ENCODE results near the gene CPS1.

Gene CPS1

DNA sequence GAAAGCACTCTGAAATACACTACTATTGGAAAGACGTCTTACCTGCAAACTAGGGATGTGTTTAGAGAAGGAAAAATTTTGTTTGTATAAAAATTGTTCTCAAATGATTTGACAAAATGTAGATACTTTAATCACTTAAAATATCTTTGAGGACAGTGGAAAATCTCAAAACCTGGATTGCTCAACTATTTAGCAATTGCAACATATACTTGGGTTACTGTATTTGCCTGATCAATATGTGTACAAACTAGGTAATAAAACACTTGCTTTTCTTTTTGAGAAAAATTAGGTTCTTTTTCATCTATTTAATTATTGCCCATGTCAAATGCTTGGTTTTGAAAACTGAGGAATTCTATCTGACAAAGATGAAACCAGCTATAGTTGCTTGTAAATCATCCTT lies 60.9 kb downstream of the CPS1 start:
- no peak for DNase-seq

DNA sequence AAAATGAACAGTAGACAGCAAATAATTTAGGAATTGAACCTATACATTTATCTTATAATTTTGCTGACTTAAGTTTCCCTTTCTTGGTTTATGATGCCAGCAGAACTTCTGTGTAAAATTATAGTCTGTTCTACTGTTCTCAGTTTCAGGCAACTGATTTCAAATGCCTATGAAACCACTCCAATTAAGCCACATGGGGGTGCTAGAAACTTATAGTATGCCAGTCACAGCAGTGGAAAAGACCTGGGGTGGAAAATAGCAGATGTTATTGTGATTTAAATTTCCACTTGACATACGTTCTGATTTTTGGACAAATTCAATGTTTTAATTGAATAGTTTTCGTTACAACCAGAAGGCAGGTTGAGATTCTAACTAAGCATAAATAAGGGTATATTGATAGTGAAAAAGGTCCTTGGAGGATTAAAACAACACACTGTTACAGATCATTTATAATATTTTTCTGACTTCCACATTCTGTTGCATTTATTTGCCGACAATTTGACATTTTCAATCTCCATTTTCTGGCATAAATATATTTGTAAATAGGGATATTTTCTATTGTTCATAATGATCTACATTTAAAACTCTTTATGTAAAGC lies 61.4 kb downstream of the CPS1 start:
- DNase-seq = no peak

DNA sequence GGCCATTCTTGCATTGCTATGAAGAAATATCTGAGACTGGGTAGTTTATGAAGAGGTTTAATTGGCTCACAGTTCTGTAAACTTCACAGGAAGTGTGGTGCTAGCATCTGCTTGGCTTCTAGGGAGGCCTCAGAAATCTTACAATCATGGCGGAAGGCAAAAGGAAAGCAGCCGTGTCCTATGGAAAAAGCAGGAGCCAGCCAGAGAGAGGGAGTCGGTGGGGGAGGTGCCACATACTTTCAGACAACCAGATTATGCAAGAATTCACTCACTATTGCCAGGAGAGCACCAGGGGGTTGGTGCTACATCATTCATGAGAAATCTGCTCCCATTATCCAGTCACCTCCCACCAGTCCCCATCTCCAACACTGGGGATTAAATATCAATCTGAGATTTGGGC lies 64.1 kb downstream of the CPS1 start:
- DNase-seq = no peak

DNA sequence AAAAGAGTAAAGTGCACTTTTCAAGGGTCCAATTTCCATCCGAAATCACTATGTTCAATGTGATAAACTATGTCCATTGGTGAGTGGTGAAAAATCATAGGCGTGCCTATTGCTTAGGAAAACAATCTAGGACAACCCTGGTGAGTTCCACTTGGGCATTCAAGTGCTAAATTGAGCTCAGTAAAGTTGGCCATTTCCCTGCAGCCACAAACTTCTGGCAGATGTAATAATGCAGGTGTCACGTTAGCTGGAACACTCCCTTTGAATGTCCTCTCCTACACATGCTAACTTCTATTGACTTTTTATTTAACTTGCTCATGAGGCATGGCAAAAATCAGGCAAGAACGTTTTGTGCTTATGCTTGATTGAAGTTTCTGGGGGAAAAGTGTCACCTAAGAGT lies 67.1 kb downstream of the CPS1 start:
- DNase-seq = no peak

DNA sequence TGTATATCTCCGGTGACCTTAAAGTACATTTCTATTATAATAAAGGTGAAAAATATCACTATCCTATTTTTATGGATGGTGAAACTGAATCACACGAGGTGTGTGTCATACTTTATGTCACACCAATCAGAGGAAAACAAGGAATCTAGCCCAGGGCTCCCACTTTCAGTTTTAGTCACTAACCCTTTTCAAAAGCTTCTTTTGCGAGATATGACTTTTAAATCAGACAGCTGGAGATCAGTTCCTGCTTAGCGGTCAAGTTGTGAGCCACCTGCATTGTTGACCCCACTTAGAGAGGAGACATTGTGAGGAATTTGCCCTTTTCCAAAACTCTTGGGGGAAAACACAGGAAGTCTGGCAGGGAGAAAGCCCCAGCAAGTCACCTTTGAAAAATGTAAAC lies 70.5 kb downstream of the CPS1 start:
- DNase-seq = no peak

DNA sequence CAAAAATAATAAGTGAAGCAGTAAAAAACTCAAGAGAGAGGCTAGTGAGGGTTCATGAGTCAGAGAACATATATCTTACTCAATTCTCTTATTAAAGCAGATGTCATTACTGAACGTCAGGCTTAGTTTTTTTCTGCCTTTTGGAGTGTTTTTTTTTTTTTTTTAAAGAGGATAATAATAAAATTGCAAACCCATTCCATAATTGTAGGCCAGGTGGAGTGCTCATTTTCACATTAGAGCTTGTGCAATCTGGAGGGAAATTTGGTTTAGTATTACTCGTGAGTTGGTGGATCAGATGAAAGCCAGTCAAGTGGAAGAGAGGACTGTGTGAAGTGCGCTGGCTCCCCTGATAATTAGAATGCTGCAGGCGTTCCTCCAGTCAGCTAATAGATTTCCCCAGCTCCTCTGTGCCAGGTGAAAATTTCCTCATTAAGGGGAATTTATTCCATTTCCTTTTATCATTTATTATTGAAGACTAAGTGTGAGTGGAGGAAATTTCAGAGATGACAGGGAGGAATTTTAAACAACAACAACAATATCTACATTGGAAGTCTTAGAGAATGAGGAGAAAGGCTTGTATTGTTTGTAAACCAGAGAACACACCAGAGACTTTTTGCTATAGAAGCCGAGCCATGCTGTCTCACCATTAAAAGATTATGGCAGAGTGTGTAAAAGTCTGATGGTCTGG lies 74.6 kb downstream of the CPS1 start:
- no peak for DNase-seq

DNA sequence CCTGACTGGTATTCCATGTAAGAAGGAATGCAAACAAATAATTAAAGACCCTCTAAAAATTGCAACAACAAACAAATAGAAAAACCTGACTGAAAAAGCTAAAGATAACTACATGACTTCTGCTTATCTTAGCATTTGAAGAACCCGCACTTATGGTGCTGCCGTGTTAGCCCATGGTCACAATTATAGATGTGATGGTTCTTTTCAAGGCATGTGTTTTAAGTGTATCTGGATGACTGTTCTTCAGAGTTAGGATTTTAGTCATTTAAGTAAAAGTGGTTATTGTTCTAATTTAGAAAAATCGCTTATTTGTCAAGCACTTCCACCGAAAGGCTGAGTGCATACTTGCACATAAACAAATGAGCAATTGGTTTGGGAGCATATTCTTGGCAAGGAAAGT lies 77.3 kb downstream of the CPS1 start:
- DNase-seq = no peak

DNA sequence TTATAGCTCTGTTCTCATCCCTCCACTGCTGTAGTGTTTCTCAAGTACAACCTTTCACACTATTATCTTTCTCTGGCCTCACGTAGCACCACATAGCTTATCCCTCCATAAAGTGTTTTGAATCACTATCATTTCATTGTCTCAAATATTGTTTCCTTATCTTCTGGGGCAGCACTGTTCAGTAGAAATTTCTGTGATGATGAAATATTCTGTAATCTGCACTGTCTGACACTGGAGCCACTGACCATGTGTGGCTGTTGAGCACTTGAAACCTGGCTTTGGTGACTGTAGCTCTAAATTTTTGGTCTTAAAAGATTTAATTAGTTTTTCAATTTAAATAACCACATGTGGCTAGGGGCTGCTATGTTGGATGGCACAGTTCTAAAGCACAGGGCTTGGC lies 78.9 kb downstream of the CPS1 start:
- no peak for DNase-seq

DNA sequence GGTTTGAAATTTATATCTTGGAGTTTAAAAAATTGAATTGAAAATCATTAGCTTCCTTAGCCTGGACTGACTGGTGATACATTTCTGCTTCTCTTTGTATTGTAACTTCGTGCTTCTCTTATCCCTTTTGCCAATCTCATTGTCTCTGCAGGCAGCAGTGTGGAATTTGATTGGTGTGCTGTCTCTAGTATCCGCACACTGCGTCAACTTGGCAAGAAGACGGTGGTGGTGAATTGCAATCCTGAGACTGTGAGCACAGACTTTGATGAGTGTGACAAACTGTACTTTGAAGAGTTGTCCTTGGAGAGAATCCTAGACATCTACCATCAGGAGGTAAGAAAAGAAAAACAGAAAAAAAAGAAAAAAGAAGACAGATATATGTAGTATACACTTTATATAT lies 85.9 kb downstream of the CPS1 start:
- no peak for DNase-seq

DNA sequence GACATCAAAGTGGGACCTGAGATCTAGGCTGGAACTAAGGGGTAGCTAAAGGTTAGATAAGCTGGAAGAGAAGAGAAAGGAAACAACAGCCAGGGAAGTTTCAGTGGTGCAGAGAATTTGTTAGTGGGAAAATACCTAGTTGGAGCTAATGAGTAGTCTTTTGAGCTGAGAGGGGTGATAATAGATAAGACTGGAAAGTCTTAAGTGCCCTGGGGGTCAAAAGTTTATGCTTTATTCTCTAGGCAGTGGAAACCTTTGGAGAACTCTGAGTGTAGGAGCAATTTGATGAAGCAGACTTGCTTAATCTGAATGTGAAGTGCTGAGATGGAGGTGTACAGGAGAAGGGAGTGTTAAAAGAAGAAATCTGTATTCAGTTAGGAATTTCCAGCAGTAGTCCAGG lies 90.8 kb downstream of the CPS1 start:
- DNase-seq = no peak

DNA sequence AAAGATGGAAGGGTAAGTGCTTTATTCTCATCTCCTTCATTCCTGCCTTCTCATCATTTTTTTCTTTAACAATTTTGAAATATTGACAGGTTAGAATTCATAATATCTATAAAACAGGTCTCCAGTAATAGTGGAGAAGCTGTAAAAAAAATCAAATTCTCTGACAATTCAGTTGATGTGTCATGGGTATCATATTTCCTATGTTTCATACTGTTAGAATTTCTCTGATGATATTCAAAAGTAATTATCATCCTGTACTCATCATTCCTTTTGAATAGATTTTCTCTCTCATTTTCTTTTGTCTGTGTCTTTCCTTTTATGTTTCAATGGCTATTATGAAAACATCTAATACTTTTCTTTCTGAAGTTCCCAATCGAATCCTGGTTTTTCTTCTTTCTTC lies 97.7 kb downstream of the CPS1 start:
- DNase-seq = no peak

DNA sequence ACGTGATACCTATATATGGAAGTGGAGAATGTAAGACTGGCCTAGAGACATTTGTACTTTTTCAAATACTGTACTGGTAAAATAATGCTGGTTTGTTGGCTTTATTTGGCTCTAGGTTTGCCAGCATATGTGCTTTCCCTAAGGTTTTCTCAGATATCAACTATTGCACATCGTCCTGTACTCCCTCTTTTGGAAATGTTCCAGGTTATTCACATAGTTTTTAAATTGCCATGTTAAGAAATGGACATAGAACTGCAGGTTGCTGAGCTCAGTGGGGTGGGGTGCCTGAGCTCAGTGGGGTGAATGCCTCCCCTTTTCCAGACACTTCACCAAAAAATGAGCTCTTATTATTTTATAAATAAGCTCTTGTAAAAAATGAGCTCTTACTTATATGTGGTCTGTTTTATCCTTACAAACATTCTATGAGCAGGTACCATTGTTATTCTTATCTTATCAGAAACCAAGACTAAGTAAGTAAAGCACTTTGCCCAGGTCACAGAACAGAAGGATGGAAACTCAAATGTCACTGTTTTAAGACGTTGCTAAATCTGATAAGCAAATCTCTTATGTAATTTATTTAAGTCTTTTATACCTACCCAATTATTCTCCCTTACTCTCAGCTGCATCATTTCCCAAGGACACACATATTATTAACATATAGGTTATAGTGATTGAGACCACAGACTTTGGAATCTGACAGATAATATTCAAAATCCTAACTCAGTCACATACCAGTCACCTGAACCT lies 99.0 kb downstream of the CPS1 start:
- no peak for DNase-seq

DNA sequence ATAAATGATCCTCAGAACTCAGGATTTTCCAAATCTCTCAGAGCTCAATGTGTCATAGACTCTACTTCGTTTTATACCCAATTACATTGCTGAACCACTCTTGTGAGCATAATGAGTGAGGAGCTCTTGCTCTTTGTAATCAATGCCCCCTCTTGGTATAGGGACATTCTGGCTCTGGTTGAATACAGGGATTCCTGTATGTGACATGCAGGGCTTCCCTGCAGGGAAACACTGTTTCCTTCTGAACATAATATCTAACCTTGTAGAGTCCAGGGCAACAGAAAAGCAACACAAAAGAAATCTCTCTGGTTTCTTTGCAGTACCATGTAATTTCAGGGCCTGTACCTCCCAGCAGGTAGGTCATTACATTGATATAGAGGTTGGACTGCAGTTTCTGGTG lies 101.5 kb downstream of the CPS1 start:
- no peak for DNase-seq

DNA sequence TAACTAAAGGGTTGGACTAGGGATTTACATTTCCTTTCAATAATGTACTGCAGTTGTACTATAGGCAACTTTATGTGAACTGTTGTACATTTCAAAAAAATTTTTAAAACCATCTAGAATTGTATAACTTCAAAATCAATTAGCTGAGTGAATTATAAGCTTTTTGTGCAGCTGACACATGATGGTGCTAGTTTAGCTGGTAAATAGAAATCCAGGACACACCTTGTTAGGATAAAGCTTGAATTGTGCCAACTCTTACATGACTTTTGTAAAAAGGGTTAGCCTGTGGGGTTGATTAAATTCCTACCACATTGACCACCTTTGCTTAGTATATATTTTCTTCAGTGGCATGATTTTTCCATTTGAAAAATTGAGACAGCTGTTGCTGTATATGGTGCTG lies 104.4 kb downstream of the CPS1 start:
- no peak for DNase-seq

DNA sequence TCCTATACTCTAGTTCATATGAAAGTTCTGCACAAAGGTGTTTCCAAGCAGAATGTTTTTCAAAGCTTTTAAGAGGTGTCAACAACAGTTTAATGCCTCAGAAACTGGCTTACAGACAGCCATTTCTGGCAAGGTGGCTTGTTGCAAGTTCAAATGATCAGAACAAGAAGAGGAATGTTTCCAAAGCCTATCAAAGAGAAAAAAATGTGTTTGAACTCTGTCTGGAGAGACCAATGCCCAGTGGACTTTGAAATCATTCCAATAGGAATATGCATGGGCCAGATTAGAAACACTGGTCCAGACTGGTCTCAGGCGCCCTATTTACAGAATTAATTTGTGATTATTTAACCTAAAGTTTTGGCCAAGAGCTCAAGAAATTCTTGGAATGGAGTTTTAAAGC lies 106.2 kb downstream of the CPS1 start:
- DNase-seq = no peak

DNA sequence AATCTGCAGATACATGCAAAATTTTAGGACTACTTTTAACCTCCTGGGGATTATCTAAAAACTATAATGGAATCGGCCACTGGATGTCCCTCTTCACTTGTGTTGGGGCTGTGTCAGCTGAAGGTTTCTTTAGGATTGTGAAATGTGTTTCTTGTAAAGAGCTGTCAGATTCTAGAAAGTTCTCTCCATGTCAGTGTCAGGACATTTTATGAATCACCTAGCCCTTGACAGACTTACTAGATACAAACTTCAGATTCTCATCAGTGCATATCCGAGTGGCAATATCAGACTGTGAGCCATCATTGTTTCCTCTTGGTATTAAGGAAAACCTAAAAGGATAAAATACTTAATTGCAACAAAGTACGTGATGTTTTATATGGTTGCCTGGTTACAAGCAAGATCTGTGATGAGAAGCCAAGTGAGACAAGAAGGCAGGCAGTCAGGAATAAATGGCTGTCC lies 107.3 kb downstream of the CPS1 start:
- DNase-seq = no peak

DNA sequence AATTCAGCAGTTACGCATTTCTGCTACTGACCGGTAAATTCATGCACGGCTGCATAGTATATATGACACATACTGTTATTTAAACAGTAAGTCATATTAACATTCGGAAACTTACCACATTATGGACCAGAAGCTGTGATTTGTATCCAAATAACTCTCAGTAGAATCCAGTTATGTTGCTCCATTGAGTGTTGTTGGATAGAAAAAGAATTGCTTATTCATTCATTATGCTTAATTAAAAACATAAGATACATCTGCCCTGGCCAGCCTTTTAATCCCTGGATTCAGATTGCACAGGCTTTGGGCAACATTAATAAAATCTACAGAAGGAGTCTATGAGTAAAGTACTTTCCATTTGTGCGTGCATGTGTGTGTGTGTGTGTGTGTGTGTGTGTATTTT lies 111.3 kb downstream of the CPS1 start:
- no peak for DNase-seq

DNA sequence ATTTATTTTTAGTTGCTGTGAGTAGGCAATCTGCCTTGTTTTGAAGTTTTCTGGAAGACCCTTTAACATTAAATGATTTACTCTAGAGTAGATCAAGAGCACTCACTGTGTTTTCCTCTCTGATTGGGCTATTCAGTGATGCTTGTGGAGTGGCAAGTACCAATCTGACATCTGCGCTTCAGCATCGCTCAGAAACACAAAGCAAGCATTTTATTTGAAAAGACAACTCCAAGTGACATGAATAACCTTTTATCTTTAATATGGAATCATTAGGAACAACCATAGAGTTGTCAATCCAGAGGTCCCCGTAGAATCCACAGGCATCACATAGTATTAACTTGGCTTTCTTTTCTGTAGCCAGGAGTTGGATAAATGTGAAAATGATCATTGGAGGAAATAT lies 114.7 kb downstream of the CPS1 start:
- no peak for DNase-seq

DNA sequence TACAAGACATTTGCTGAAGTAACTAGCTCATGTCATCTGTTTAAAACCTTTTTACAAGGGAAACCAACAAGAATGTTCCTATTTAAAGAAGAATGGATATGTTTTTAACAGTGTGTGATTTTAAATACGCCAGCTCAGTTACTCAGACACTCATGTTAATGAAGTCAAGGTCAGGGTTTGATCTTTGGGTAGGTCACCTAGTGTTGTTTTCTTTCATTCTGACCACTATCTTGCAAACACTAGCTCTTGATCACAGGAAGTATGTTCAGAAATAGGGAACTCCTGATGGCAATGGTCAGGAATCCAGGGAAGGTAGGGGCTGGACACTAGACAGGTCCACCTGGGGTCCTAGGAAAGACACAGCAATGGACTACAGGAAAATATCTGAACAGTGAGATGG lies 116.7 kb downstream of the CPS1 start:
- no peak for DNase-seq

DNA sequence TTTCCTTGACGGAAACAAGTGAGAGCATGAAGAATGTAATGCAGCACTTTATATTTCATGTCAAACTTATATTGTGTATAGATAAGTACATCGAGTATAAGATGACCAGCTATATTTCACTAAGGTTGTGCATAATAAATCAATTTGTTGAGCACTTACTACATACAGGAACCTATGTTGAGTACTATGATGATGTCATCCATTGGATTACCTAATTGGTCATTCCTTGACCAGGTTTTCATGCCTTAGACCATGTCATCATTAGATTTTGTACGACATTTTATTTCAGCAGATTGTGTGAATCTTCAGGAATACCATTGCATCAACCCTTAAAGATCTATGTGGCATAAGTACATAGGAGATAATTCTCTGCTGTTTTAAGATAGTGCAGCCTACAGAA lies 119.7 kb downstream of the CPS1 start:
- DNase-seq = no peak

DNA sequence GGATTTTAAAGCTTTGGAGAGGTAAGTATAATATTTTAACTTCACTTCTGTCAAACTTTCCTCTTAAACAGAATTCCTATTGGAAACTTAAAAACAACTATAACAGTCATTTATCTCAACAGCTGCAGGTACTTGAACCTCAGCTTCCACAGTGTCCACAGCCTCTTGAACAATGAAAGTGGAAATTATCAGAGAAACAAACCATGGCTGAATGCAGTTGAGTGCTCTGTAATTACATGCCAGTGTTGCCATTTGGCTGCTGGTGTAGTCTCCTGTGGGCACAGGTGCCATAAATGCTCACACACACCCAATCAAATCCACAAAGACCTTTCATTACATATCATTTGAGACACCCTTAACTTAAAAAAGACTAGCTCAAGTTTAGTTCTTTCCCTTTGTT lies 125.1 kb downstream of the CPS1 start:
- DNase-seq = no peak

DNA sequence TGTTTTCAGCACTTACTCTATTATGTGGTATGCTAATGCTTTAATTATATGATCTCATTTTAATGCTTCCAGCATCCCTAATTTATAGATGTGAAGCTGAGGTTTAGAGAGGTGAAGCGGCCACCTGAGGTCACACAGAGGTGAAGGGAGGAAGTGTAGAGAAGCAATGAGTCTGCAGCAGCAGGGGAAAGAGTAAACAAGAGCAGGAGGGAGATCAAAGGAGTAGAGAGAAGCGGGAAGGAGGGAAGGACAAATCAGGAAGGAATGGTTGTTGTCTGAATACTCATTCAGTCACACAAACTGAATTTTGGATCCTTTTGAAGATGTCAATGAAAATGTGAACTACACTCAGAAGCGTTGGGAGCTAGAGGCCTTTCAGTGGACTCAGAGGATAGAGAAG lies 130.0 kb downstream of the CPS1 start:
- DNase-seq = no peak

DNA sequence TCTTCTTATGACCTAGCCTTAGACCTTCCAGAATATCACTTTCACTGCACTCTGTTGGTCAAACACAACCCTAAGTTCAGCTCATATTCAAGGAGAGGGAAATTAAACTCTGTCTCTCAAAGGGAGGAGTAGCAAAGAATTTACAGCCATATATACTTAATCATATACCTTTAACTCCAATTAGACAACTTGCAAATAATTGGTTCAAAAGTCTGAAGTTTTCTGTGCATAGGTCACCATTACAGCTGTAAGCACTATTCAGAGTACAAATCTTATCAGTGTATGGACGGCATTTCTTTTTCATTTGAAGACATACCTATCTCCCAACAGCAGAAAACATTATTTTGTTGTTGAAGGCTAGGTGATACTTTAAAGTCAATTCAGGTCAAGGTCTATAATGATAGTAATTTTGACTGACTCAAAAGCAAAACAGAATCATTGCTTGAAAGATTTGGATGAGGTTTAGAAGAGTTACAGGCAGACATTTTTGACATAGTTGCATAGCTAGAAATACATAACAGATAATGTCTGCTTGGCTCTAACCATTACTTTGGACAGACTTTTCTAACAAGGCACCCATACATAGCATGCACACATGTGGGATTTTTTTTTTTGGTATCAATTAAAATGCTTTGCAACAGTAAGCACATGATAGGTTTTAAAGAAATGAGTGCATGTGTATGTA lies 131.5 kb downstream of the CPS1 start:
- no peak for DNase-seq

DNA sequence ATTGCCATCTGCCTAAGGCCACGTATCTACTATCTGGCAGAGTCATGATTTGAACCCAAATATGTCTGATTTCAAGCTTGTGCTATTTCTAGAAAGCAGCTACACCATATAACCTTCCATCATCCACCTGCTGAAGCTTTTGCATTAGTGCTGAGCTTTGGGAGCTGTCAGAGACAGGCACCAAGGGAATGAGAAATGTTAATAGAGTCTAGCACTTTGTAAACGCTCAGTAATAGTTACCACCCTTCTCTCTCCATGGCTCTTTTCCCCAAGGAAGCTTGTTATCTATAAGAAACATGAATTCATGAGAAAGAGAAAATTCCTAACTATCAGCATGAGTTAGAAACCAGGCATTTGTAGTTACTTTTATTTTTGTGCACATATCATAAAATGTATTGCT lies 151.5 kb downstream of the CPS1 start:
- no peak for DNase-seq

Data from T-helper 1 cell (primary cell).